ENCODE results near the gene SCAP. TPM values are rescaled to one million over a fixed set of nuclear protein-coding genes. Genes with fewer than 3 reads are reported as not detected.
"Not testable (repeated sequence)": the region's sequence is repeated elsewhere in the genome, so short reads cannot be mapped to it uniquely, and the experiment has no call there.

The SCAP gene
- total RNA-seq, 1 donor = 81.4 TPM

DNA sequence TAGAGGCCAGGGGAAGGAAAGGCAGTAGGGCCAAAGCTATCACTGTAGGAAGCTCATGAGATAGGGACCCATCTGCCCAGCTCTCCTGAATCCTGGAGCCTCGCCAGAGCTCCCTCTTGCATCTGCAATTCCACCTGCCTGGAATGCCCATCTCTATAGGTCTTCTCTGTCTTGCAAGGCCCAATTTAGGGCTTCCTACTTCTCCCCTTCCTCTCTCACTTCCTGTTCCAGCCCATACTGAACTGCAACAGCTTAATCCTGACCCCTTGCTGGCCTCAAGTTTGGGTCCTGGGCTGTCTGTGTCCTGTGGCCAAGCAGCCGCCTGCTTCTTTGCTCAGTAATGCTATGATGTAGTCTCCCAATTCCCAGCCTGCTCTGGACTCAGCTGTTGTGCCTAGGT, 98.6 kb downstream of the SCAP start:
- Histone ChIP-seq H3K4me1 (ENCODE audit: insufficient read depth, low read length) (peaks cover 14% of the 10 kb centered on the region), H3K79me2 (ENCODE audit: insufficient read depth, low read length) (peaks cover 31% of the 10 kb centered on the region), H2AFZ (ENCODE audit: low read length) (no peak overlapping the region), H3K9me3 (ENCODE audit: low read depth, low read length) (no peaks in the 10 kb centered on the region), H3K27me3 (ENCODE audit: insufficient read depth, low read length) (no peaks in the 10 kb centered on the region), H3K36me3 (ENCODE audit: insufficient read depth, low read length) (no peaks in the 10 kb centered on the region), H3K4me2 (ENCODE audit: insufficient read depth, low read length) (no peak overlapping the region), H4K20me1 (ENCODE audit: insufficient read depth, low read length) (peaks cover 12% of the 10 kb centered on the region), H3K27ac (ENCODE audit: low read depth, low read length) (no peak overlapping the region), H3K4me3 (ENCODE audit: insufficient read depth, low read length) (no peak overlapping the region)
- DNase-seq (ENCODE audit: insufficient read length, low spot score, missing footprints) = no peak
- TF ChIP-seq CTCF (IDR thresholded peaks at IDR 0.05; ENCODE audit: extremely low read depth, low read depth, low read length) = no peak

- H3K27me3 ChIP-seq (ENCODE audit: insufficient read depth, low read length) = no peaks in the 10 kb centered on the region
Measured at GRCh38 chr3:47376393-47376792, 99.3 kb downstream of the SCAP start.

DNA sequence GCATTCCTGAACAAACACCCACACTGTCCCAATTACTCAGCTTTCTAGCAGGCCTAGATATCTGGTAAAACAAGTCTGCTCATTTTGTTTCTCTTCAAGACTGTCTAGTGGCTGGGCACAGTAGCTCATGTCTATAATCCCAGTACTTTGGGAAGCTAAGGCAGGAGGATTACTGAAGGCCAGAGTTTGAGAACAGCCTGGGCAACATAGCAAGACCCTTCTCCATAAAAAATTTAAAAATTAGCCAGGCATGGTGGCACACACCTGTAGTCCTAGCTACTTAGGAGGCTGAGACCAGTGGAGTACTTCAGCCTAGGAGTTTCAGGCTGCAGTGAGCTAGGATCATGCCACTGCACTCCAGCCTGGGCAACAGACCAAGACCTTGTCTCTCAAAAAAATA, 101.2 kb downstream of the SCAP start:
- Histone ChIP-seq H4K20me1 (ENCODE audit: insufficient read depth, low read length) (peaks cover 4% of the 10 kb centered on the region), H2AFZ (ENCODE audit: low read length) (no peak overlapping the region), H3K4me3 (ENCODE audit: insufficient read depth, low read length) (no peak overlapping the region), H3K27ac (ENCODE audit: low read depth, low read length) (no peak overlapping the region), H3K36me3 (ENCODE audit: insufficient read depth, low read length) (no peaks in the 10 kb centered on the region), H3K4me1 (ENCODE audit: insufficient read depth, low read length) (peaks cover 3% of the 10 kb centered on the region), H3K79me2 (ENCODE audit: insufficient read depth, low read length) (peaks cover 8% of the 10 kb centered on the region), H3K4me2 (ENCODE audit: insufficient read depth, low read length) (no peak overlapping the region), H3K9me3 (ENCODE audit: low read depth, low read length) (no peaks in the 10 kb centered on the region), H3K27me3 (ENCODE audit: insufficient read depth, low read length) (no peaks in the 10 kb centered on the region)
- no peak for TF ChIP-seq CTCF (IDR thresholded peaks at IDR 0.05; ENCODE audit: extremely low read depth, low read depth, low read length)
- DNase-seq (ENCODE audit: insufficient read length, low spot score, missing footprints) = no peak

More at GRCh38 chr3:47376393-47376792, 99.3 kb downstream of the SCAP start:
- Histone ChIP-seq H3K4me3 (ENCODE audit: insufficient read depth, low read length) (no peak overlapping the region), H3K4me2 (ENCODE audit: insufficient read depth, low read length) (no peak overlapping the region), H2AFZ (ENCODE audit: low read length) (no peak overlapping the region), H3K36me3 (ENCODE audit: insufficient read depth, low read length) (no peaks in the 10 kb centered on the region), H3K4me1 (ENCODE audit: insufficient read depth, low read length) (peaks cover 8% of the 10 kb centered on the region), H3K9me3 (ENCODE audit: low read depth, low read length) (no peaks in the 10 kb centered on the region), H3K27ac (ENCODE audit: low read depth, low read length) (no peak overlapping the region), H3K79me2 (ENCODE audit: insufficient read depth, low read length) (peaks cover 23% of the 10 kb centered on the region), H4K20me1 (ENCODE audit: insufficient read depth, low read length) (peaks cover 4% of the 10 kb centered on the region)
- no peak for TF ChIP-seq CTCF (IDR thresholded peaks at IDR 0.05; ENCODE audit: extremely low read depth, low read depth, low read length)
- no peak for DNase-seq (ENCODE audit: insufficient read length, low spot score, missing footprints)

DNA sequence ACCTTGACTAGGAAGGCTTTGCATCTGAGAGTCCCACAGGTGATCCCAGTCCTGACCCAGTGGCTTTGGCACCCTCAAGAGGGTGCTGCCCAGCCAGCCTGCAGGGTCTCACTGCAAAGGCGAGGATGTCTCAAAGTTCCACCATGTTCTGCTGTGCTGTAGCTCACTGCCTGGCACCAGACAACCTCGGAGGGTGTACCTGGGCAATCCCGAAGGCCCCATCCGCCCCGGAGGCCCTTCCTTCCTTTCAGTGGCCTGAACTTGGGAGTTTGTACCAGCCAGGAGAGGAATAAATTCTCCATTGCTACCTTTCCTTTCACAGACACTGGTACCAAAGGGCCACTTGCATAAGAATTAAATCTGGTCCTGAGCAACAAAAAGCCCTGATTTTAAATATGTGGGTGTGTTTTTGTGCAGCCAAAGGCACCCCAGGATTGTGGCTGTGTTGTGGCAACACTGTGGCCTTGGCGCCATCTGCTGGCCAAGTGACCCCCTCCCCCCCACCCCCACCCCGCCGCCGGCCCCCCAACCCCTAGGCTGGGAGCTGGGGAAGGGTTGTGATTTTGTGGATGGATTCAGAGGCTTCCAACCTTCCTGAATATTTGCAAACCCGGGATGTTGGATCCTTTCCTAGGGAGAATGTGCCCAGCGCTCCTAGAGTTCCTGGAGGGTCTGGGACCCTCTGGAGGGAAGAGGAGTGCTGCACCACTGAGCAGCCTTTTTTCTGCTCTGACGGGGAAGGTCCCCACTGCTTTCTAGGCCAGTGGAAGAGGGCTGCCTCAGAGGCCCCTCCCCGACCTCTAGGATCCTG, 104.6 kb downstream of the SCAP start:
- H3K9me3 ChIP-seq (ENCODE audit: low read depth, low read length) = no peaks in the 10 kb centered on the region
- H3K36me3 ChIP-seq (ENCODE audit: insufficient read depth, low read length) = no peaks in the 10 kb centered on the region
- peaks cover 2% of the 10 kb centered on the region for H3K4me1 ChIP-seq (ENCODE audit: insufficient read depth, low read length)
- H3K27me3 ChIP-seq (ENCODE audit: insufficient read depth, low read length) = peaks cover 2% of the 10 kb centered on the region
- H3K4me3 ChIP-seq (ENCODE audit: insufficient read depth, low read length) = no peak overlapping the region
- H3K4me2 ChIP-seq (ENCODE audit: insufficient read depth, low read length) = no peak overlapping the region
- no peaks in the 10 kb centered on the region for H4K20me1 ChIP-seq (ENCODE audit: insufficient read depth, low read length)
- no peaks in the 10 kb centered on the region for H3K79me2 ChIP-seq (ENCODE audit: insufficient read depth, low read length)
- no peak overlapping the region for H3K27ac ChIP-seq (ENCODE audit: low read depth, low read length)
- peak; percentile 81 for DNase-seq (ENCODE audit: insufficient read length, low spot score, missing footprints)
- peak; percentile 15 for TF ChIP-seq CTCF (IDR thresholded peaks at IDR 0.05; ENCODE audit: extremely low read depth, low read depth, low read length)
- no peak overlapping the region for H2AFZ ChIP-seq (ENCODE audit: low read length)

GRCh38 chr3:47370020-47370419, 105.7 kb downstream of the SCAP start:
- not testable (repeated sequence) for H3K4me2 ChIP-seq (ENCODE audit: insufficient read depth, low read length); H3K27me3 ChIP-seq (ENCODE audit: insufficient read depth, low read length); H4K20me1 ChIP-seq (ENCODE audit: insufficient read depth, low read length); H3K9me3 ChIP-seq (ENCODE audit: low read depth, low read length); H3K79me2 ChIP-seq (ENCODE audit: insufficient read depth, low read length); H3K27ac ChIP-seq (ENCODE audit: low read depth, low read length); H3K4me3 ChIP-seq (ENCODE audit: insufficient read depth, low read length); H2AFZ ChIP-seq (ENCODE audit: low read length); DNase-seq (ENCODE audit: insufficient read length, low spot score, missing footprints); H3K36me3 ChIP-seq (ENCODE audit: insufficient read depth, low read length)
- peaks cover 10% of the 10 kb centered on the region for H3K4me1 ChIP-seq (ENCODE audit: insufficient read depth, low read length)
